Right cardiac atrium (tissue), 5 donors: Measurements from ENCODE around the gene HMCN1. TPM values are rescaled to one million over a fixed set of nuclear protein-coding genes. Genes with fewer than 3 reads are reported as not detected.

ENCODE experiments used
- ATAC-seq, 2 donors: fragments of 200-7000 bp; cut with Tn5 transposase; one replicate each; pipeline versions ENCODE4 v1.8.0 to v1.9.1; 2020; ENCODE audit warnings: moderate library complexity in 2 of 2, mild to moderate bottlenecking in 1 of 2
- DNase-seq, 3 donors: peaks; one replicate each; pipeline ENCODE4 v3.0.0-alpha.2; 2020
- H3K27ac ChIP-seq: one replicate; pipeline ENCODE4 v1.5.1; 2013; ENCODE audit warnings: mild to moderate bottlenecking, low read length, control low read depth, moderate library complexity
- H3K27me3 ChIP-seq: one replicate; pipeline ENCODE4 v1.6.1; 2013; ENCODE audit not compliant: control insufficient read depth, insufficient read depth
- H3K4me1 ChIP-seq: one replicate; pipeline ENCODE4 v1.6.1; 2013; ENCODE audit warnings: low read length; ENCODE audit not compliant: control insufficient read depth, insufficient read depth
- H3K4me3 ChIP-seq: one replicate; pipeline ENCODE4 v1.5.1; 2013; ENCODE audit warnings: low read length, control low read depth
- H3K9me3 ChIP-seq: one replicate; pipeline ENCODE4 v1.6.1; 2013; ENCODE audit warnings: low read length; ENCODE audit not compliant: control insufficient read depth
- WGBS: extraction: QIAGEN DNeasy Blood & Tissue Kit; methylation state at CpG from one replicate; pipeline ENCODE4 v1.1.7; 2013; 5-methylcytosine and 5-hydroxymethylcytosine counted together
- intact Hi-C, 4 donors: fragments of 100-400 bp; cut with DNase I; formaldehyde crosslinking; loops; one replicate each; pipeline versions ENCODE4 v1.11.0 to v1.14.0; 2022 to 2023
- polyA plus RNA-seq: library from polyadenylated mRNA; stranded (reverse); fragments of 200-250 nt; gene quantifications from one replicate; pipeline ENCODE4 v1.2.3, GENCODE V29; 2013
- total RNA-seq, 4 donors: library from RNA; stranded (reverse); fragmentation: NEBNext Ultra II Directional; extraction: Animal tissue kit (Norgen Biotek cat#: 25700); gene quantifications; one replicate each; pipeline ENCODE4 v1.2.1, GENCODE V29; 2021
- donor health status: healthy with polysubstance abuse.
- donor health status: DM: no; HTN: yes; CAD: no.
- donor health status: DM: no; HTN: no; CAD: no.
- donor health status: DM: no; HTN: yes; CAD: no; lungs with severe emphysema.
- donor health status: DM: yes; HTN: yes; CAD: no.

Gene HMCN1
- total and polyA plus RNA-seq, 5 donors = 4.0 to 17.1 (median 14.8) TPM

GRCh38 chr1:186218654-186219352 is 484.6 kb downstream of the HMCN1 start:
- Histone ChIP-seq H3K9me3 (no peaks in the 10 kb centered on the region), H3K27me3 (no peaks in the 10 kb centered on the region), H3K4me1 (no peaks in the 10 kb centered on the region), H3K27ac (no peak overlapping the region), H3K4me3 (no peak overlapping the region)
- intact Hi-C loops = loop anchor here in 2 of 4 donors (10.0 kb wide), 2 partner anchors 64 to 414 kb away; no protein-coding TSS in a partner anchor
- DNase-seq = peak in 1 of 3 donors; percentile 22
- no peak for ATAC-seq
- WGBS = 67% methylated on average over 5 of the region's 5 CpGs

- no peaks in the 10 kb centered on the region for H3K9me3 ChIP-seq
- no peaks in the 10 kb centered on the region for H3K4me1 ChIP-seq
- 34% methylated on average over 3 of the region's 3 CpGs for WGBS
- H3K27me3 ChIP-seq = no peaks in the 10 kb centered on the region
- H3K27ac ChIP-seq = no peak overlapping the region
- ATAC-seq = peak in 1 of 2 donors; percentile 63
- intact Hi-C loops = no loop called here
- no peak for DNase-seq
- no peak overlapping the region for H3K4me3 ChIP-seq
These were observed 485.9 kb downstream of the HMCN1 start for GRCh38 chr1:186220067-186220466.

GRCh38 chr1:186220911-186221310 is 486.7 kb downstream of the HMCN1 start:
- Histone ChIP-seq H3K9me3 (no peaks in the 10 kb centered on the region), H3K4me1 (no peaks in the 10 kb centered on the region), H3K27ac (no peak overlapping the region), H3K4me3 (no peak overlapping the region), H3K27me3 (no peaks in the 10 kb centered on the region)
- 100% methylated on average over 1 of the region's 1 CpG for WGBS
- intact Hi-C loops = no loop called here
- DNase-seq = no peak
- no peak for ATAC-seq

- Histone ChIP-seq H3K27me3 (no peaks in the 10 kb centered on the region), H3K4me3 (no peak overlapping the region), H3K9me3 (no peaks in the 10 kb centered on the region), H3K4me1 (no peaks in the 10 kb centered on the region), H3K27ac (no peak overlapping the region)
- DNase-seq (no peak), ATAC-seq (no peak)
- intact Hi-C loops = no loop called here
- 41% methylated on average over 1 of the region's 1 CpG for WGBS
These were observed 490.9 kb downstream of the HMCN1 start for GRCh38 chr1:186225096-186225495.

- no peaks in the 10 kb centered on the region for H3K27me3 ChIP-seq
- ATAC-seq (no peak), DNase-seq (no peak)
- no peaks in the 10 kb centered on the region for H3K4me1 ChIP-seq
- H3K9me3 ChIP-seq = no peaks in the 10 kb centered on the region
- no peak overlapping the region for H3K4me3 ChIP-seq
- no peak overlapping the region for H3K27ac ChIP-seq
- intact Hi-C loops = no loop called here
- WGBS = 90% methylated on average over 6 of the region's 6 CpGs
These were observed 494.6 kb downstream of the HMCN1 start for GRCh38 chr1:186228749-186229148.

GRCh38 chr1:186231861-186232436 is 497.8 kb downstream of the HMCN1 start:
- Histone ChIP-seq H3K9me3 (no peaks in the 10 kb centered on the region), H3K4me3 (no peak overlapping the region), H3K27ac (no peak overlapping the region), H3K27me3 (peaks cover 2% of the 10 kb centered on the region), H3K4me1 (no peaks in the 10 kb centered on the region)
- DNase-seq = no peak
- intact Hi-C loops = no loop called here
- WGBS = 88% methylated on average over 2 of the region's 2 CpGs
- no peak for ATAC-seq

- 48% methylated on average over 2 of the region's 2 CpGs for WGBS
- intact Hi-C loops = no loop called here
- DNase-seq (no peak), ATAC-seq (no peak)
- Histone ChIP-seq H3K4me1 (no peaks in the 10 kb centered on the region), H3K27ac (no peak overlapping the region), H3K9me3 (no peaks in the 10 kb centered on the region), H3K4me3 (no peak overlapping the region), H3K27me3 (peaks cover 2% of the 10 kb centered on the region)
These were observed 500.9 kb downstream of the HMCN1 start for GRCh38 chr1:186234976-186235686.

- Histone ChIP-seq H3K27me3 (peaks cover 2% of the 10 kb centered on the region), H3K4me3 (no peak overlapping the region), H3K9me3 (no peaks in the 10 kb centered on the region), H3K4me1 (no peaks in the 10 kb centered on the region), H3K27ac (no peak overlapping the region)
- ATAC-seq (no peak), DNase-seq (no peak)
- WGBS = 51% methylated on average over 4 of the region's 4 CpGs
- intact Hi-C loops = no loop called here
These were observed 501.5 kb downstream of the HMCN1 start for GRCh38 chr1:186235696-186236095.

GRCh38 chr1:186236921-186237320 is 502.7 kb downstream of the HMCN1 start:
- Histone ChIP-seq H3K4me1 (no peaks in the 10 kb centered on the region), H3K9me3 (no peaks in the 10 kb centered on the region), H3K4me3 (no peak overlapping the region), H3K27me3 (peaks cover 2% of the 10 kb centered on the region), H3K27ac (no peak overlapping the region)
- intact Hi-C loops = no loop called here
- ATAC-seq = no peak
- DNase-seq = no peak
- 92% methylated on average over 3 of the region's 3 CpGs for WGBS

- intact Hi-C loops = no loop called here
- Histone ChIP-seq H3K9me3 (no peaks in the 10 kb centered on the region), H3K27me3 (peaks cover 2% of the 10 kb centered on the region), H3K4me1 (no peaks in the 10 kb centered on the region), H3K27ac (no peak overlapping the region), H3K4me3 (no peak overlapping the region)
- ATAC-seq = no peak
- DNase-seq = no peak
These were observed 505.0 kb downstream of the HMCN1 start for GRCh38 chr1:186239171-186239570.

- Histone ChIP-seq H3K4me3 (no peak overlapping the region), H3K27me3 (peaks cover 2% of the 10 kb centered on the region), H3K27ac (no peak overlapping the region), H3K9me3 (no peaks in the 10 kb centered on the region), H3K4me1 (no peaks in the 10 kb centered on the region)
- 97% methylated on average over 1 of the region's 1 CpG for WGBS
- DNase-seq (no peak), ATAC-seq (no peak)
- intact Hi-C loops = no loop called here
These were observed 506.2 kb downstream of the HMCN1 start for GRCh38 chr1:186240436-186240835.
